Measurements from ENCODE around the gene NEDD9. TPM values are rescaled to one million over a fixed set of nuclear protein-coding genes. Genes with fewer than 3 reads are reported as not detected.

NEDD9 gene
- total RNA-seq, 1 experiment from 2014 or later = 27.8 TPM

DNA sequence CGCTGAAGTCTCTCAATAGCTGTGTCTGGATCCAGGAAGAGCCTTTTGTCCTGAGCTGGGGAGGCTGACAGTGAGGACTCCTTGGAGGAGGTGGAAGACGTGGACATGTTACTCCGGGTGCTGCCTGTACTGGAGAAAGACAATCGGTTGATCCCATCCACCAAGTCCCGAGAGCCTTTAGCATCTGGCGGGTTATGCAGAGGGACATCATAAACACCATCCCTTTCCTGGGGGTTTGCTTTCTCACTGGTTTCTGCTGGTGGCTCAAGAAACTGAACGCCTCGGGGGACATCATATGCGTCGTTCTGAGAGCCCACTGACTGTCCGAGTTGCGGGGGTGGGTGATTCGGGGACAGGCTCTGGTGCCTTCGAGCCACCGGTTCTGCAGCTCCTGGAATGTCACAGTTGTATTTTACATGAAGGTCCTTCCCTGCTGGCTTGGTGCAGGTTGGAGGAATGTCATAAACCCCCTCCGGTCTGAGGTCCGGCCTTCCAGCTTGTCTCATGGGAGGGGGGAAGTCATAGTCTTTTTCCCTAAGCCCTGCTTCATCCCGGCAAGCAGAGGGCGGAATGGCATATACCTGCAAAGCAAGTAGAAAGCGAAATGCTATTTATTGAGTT lies 41.7 kb downstream of the NEDD9 start:
- no peak overlapping the region for H3K4me3 ChIP-seq
- H3K27ac ChIP-seq = no peak overlapping the region
- peaks cover 19% of the 10 kb centered on the region for H3K4me1 ChIP-seq (replicated peaks)
- peaks cover 68% of the 10 kb centered on the region for H3K36me3 ChIP-seq
- no peaks in the 10 kb centered on the region for H3K27me3 ChIP-seq (replicated peaks)
- DNase-seq (ENCODE audit: low read depth in 1 of 2, low spot score in 2 of 2) = no peak
- no peaks in the 10 kb centered on the region for H3K9me3 ChIP-seq (replicated peaks)

DNA sequence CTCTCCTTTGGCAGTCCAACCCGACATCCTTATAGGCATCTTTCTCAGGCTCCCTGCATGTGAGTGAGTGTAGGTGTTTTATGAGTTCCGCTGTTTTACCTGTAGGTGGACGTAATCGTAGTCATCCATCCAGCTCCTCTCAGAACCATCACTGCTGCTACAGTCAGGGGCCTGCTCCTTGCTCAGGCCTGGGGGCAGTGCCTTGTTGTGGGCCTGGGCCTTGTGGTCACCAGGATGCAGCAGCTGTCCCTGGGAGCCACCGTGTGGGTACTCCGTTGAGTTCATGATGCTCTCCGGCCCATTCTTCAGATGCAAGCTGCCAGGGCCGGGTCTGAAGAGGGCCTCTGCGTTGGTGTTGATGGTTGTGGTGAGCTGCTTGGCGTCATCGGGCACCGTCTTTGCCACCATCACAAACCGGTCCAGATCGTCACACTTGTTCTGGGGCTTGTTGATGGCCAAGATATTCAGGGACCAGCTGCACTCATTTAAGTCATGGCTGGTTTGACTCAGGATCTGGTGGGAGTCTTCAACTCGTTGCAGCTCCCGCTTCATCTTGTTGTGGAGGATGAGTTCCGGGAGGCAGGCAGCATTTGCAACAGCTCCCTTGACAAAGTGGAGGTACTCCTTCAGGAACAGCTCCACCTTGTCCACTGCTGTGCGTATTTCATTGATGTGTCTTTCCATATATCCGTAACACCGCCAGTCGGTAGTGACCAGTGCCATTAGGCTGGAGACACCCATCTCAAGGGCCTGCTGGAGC lies 42.4 kb downstream of the NEDD9 start:
- DNase-seq (ENCODE audit: low read depth in 1 of 2, low spot score in 2 of 2) = no peak
- H3K27ac ChIP-seq = no peak overlapping the region
- H3K4me3 ChIP-seq = no peak overlapping the region
- H3K27me3 ChIP-seq (replicated peaks) = no peaks in the 10 kb centered on the region
- H3K36me3 ChIP-seq = peaks cover 75% of the 10 kb centered on the region
- no peaks in the 10 kb centered on the region for H3K9me3 ChIP-seq (replicated peaks)
- H3K4me1 ChIP-seq (replicated peaks) = peaks cover 12% of the 10 kb centered on the region

DNA sequence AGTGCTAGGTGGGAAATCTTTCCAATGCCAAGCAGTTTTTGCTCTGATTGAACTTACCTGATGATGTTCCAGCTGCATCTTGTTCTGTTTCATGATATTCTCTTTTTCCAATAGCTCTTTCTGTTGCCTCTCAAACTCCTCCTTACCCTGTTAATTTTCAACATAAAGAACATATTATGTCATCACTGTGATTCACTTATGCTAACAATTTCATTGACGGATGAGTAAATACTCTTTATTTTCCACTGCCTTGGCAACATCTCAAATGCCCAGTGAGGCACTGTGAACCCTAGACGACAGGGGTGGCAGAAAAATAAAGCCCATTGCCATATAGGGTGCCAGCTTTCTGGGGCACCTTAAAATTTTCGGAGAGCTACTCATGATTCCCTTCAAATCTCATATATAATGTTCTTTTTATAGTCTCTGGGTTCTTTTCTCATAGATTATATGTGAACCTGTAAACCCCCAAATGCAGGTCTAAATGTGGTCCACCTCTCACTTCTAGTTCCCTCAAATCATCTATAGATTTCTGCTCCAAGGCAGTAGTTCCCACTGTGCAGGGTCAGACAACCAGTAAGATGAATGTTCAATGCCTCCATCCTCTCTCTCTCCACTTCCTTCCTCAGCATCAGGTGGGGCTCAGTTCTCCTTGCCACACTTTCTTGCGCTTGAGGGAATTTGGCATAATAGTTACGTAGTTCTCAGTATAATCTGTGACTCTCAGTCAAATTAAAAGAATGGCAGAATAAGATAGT lies 44.1 kb downstream of the NEDD9 start:
- H3K4me3 ChIP-seq = no peak overlapping the region
- H3K36me3 ChIP-seq = peaks cover 89% of the 10 kb centered on the region
- no peak for DNase-seq (ENCODE audit: low read depth in 1 of 2, low spot score in 2 of 2)
- no peak overlapping the region for H3K27ac ChIP-seq
- no peaks in the 10 kb centered on the region for H3K9me3 ChIP-seq (replicated peaks)
- H3K27me3 ChIP-seq (replicated peaks) = no peaks in the 10 kb centered on the region
- H3K4me1 ChIP-seq (replicated peaks) = no peaks in the 10 kb centered on the region; the same call in 1 of the 2 replicates

DNA sequence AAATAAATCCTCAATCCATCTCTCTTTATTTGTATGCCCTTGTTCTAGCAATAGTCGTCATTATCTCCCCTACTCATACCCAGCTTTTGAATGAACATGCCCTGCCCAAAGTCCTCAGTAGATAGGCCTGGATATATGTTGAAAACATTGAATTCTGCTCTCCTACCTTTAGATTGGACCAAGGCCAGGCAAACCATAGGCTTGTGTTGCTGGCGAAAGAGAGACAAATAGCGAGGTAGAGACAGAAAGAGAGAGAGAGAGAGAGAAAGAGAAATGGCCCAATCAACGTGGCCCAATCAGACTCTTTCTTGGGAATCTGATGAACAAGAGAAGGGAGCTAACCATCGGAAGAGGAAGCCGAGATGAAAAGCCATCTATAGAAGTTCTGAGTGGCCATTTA lies 45.2 kb downstream of the NEDD9 start:
- no peak overlapping the region for H3K27ac ChIP-seq

DNA sequence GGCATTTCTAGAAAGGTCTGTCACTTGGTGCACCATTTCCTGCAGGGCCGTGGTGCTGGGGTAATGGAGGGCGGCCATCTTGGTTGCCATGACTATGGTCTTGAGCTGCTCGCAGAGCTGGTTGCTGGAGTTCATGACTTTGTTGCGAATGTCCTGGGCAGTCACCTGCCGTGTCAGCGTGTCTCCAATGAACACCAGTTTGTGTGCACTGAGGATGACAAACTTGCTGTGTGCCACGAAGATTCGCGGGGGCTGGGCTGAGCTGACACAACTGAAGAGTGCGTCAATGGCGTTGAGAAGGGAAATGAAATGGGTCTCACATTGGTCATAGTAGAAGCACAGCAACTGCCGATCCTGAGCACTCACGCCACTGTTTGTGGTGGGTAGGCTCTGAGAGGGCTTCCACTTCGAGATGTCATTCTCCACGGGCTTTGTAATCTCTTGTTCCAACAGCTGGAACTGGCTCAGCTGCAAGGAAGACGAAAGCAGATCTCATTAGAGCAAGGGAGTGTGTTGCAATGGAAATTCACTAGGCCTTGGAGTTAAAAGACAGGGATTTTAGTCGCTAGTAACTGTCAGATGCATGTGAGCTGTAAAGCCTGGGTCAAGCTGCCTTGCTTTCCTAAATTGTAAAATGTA lies 47.1 kb downstream of the NEDD9 start:
- Histone ChIP-seq H3K4me1 (replicated peaks) (peaks cover under 1% of the 10 kb centered on the region), H3K27me3 (replicated peaks) (no peaks in the 10 kb centered on the region), H3K9me3 (replicated peaks) (no peaks in the 10 kb centered on the region), H3K4me3 (no peak overlapping the region), H3K36me3 (peaks cover 69% of the 10 kb centered on the region), H3K27ac (no peak overlapping the region)
- no peak for DNase-seq (ENCODE audit: low read depth in 1 of 2, low spot score in 2 of 2)

More for the DNA sequence above, 45.2 kb downstream of the NEDD9 start:
- Histone ChIP-seq H3K27me3 (replicated peaks) (no peaks in the 10 kb centered on the region), H3K36me3 (peaks cover 86% of the 10 kb centered on the region), H3K4me3 (no peak overlapping the region), H3K9me3 (replicated peaks) (no peaks in the 10 kb centered on the region), H3K4me1 (replicated peaks) (no peaks in the 10 kb centered on the region; the same call in 1 of the 2 replicates)
- DNase-seq (ENCODE audit: low read depth in 1 of 2, low spot score in 2 of 2) = no peak

DNA sequence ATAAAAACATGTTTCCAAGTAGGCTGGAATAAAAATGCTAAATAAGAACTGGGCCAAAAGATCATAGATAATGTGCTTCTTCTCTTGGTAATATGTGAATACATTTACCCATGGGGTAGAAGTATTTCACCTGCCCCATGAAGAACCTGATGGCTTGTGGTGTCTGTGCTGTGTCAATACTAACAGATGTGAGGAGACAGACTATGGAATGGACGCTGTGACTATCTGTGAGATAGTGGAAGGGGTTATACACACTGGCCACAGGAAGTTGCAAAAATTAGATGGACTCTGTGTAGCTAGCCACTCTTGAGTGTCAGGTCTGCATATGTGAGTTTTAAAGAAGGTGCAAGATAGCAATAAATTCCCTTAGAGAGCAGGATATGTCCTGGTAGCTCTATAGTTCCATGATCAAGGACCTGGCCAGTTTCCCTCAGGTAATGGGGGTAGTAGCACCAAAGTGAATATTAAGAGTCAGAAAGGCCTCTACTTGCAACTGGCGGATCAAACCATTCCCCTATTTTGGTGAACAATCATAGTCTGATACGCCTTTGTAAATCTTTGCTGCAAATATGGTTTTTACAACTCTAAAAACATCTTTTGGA lies 48.6 kb downstream of the NEDD9 start:
- Histone ChIP-seq H3K4me3 (no peak overlapping the region), H3K9me3 (replicated peaks) (no peaks in the 10 kb centered on the region), H3K27ac (no peak overlapping the region), H3K27me3 (replicated peaks) (no peaks in the 10 kb centered on the region), H3K36me3 (peaks cover 55% of the 10 kb centered on the region), H3K4me1 (replicated peaks) (peaks cover 15% of the 10 kb centered on the region)
- DNase-seq (ENCODE audit: low read depth in 1 of 2, low spot score in 2 of 2) = no peak

DNA sequence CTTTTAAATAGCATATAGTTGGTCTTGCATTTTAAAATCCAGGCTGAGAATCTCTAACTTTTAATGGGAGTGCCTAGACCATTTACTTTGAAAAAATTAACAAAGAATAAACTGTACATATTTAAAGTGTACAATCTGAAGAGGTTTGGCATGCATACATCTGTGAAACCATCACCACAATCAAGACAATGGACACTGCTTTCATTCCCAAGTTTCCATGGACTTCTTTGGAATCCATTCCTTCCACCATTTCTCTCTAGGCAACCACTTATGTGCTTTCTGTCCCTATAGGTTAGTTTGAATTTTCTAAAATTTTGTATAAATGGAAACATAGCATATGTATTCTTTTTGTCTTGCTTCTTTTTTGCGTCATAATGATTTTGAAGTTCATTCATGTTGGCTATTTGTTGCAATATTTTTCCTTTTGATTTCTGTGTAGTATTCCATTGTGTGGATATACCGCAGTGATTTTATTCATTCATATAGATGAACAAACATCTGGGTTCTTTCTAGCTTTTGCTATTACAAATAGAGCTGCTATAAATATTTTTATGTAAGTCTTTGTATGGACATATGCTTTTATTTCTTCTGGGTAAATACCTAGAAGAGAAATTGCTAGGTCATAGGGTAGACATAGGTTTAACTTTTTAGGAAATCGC lies 50.9 kb downstream of the NEDD9 start:
- no peaks in the 10 kb centered on the region for H3K27me3 ChIP-seq (replicated peaks)

DNA sequence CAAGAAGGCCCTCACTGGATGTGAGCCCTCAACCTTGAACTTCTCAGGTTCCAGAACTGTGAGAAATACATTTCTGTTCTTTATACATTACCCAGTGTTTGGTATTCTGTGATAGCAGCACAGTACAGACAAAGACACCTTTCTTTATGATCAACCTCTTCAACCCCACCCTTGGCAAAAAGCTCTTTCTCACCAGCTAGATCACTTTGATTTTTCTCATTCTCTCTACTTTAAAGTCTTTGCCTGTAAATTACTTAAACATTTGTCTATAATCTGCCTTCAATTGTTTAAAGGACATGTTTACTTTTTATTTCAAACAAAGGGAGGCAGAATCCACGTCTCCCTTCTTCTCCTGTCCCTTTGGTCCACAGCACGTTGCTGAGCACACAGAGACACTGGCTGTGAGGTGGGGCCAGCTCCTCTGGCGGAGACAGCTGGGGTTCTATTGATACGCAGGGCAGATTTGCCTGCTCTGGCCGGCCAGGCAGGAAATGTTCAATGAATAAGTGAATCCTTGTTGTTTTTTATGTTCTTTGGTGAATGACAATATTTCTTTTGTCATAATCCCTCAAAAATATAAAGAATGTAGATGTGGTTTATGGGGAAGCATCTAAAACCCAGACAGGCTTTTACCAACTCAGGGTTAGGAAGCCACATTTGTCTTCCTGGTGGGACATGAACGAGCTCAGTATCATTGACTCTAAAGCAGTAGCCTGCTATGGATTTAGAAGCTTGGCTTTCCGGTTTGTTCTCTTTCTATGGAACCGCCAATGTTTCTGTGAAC lies 52.9 kb downstream of the NEDD9 start:
- H3K4me1 ChIP-seq (replicated peaks) = peaks cover 23% of the 10 kb centered on the region
- peak in 1 of 2 experiments; percentile 19 for DNase-seq (ENCODE audit: low read depth in 1 of 2, low spot score in 2 of 2)
- H3K4me3 ChIP-seq = no peak overlapping the region
- H3K36me3 ChIP-seq = peaks cover 14% of the 10 kb centered on the region
- peak overlapping the region; percentile 15; the same call in 1 of the 2 replicates for H3K27ac ChIP-seq
- H3K9me3 ChIP-seq (replicated peaks) = no peaks in the 10 kb centered on the region
- H3K27me3 ChIP-seq (replicated peaks) = no peaks in the 10 kb centered on the region

More for the DNA sequence above, 50.9 kb downstream of the NEDD9 start:
- Histone ChIP-seq H3K4me3 (no peak overlapping the region), H3K36me3 (peaks cover 32% of the 10 kb centered on the region), H3K27ac (no peak overlapping the region), H3K4me1 (replicated peaks) (peaks cover 23% of the 10 kb centered on the region), H3K9me3 (replicated peaks) (no peaks in the 10 kb centered on the region)
- DNase-seq (ENCODE audit: low read depth in 1 of 2, low spot score in 2 of 2) = no peak

DNA sequence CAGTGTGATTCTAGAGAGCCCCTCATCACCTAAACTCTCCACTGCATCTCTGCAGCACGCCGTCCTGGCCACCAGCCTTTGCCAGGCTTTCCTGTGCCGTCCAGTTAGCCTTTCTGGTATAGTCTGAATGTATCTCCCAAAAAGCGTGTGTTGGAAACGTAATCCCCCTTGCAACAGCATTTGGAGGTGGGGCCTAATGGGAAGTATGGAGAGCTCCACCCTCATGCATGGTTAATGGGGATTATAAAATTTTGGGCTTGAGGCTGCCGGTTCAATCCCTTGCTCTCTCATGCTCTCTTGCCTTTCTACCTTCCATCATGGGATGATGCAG lies 53.4 kb downstream of the NEDD9 start:
- Histone ChIP-seq H3K27me3 (replicated peaks) (no peaks in the 10 kb centered on the region), H3K4me1 (replicated peaks) (peaks cover 26% of the 10 kb centered on the region), H3K27ac (no peak overlapping the region; the same call in 1 of the 2 replicates), H3K36me3 (peaks cover 8% of the 10 kb centered on the region), H3K9me3 (replicated peaks) (no peaks in the 10 kb centered on the region), H3K4me3 (no peak overlapping the region)
- DNase-seq (ENCODE audit: low read depth in 1 of 2, low spot score in 2 of 2) = no peak

DNA sequence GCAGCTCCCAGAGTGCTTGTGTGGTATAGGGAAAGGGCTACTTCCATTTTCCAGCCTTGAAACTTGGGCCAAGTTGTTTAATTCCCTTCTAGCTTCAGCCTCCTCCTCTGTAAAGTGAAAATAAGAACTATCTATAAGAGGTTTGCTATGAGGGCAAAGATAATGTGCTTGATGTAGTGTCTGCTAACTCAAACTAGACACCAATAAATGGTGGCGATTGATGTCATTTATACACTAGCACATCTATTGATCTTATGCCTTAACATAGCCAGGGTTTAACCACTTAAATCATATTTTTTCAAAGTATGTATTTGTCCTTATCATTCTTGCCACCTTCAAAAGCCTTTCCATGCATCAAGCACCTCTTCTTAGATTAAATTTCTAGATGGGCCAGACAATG lies 55.2 kb downstream of the NEDD9 start:
- Histone ChIP-seq H3K36me3 (no peaks in the 10 kb centered on the region), H3K4me1 (replicated peaks) (peaks cover 43% of the 10 kb centered on the region), H3K4me3 (no peak overlapping the region), H3K9me3 (replicated peaks) (no peaks in the 10 kb centered on the region), H3K27ac (no peak overlapping the region), H3K27me3 (replicated peaks) (no peaks in the 10 kb centered on the region)
- DNase-seq (ENCODE audit: low read depth in 1 of 2, low spot score in 2 of 2) = no peak

DNA sequence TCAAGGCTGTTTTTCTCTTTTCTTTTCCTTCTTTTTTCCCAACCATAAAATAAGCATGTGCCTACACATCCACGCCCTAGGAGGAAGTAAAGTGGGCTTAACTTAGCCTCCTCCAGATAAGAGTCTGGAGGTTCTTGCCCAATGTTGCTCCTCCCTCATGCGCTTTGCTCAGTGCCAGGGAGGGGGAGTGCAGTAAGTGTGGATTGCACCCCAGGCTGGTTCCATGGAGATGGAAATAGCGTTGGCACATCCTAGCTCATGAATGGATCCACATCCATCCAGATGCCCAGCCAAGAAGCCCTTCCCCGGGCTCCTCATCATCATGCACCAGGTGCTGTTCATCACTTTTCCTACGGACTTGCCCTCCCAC lies 58.2 kb downstream of the NEDD9 start:
- Histone ChIP-seq H3K36me3 (no peaks in the 10 kb centered on the region), H3K27ac (no peak overlapping the region), H3K27me3 (replicated peaks) (no peaks in the 10 kb centered on the region), H3K4me1 (replicated peaks) (peaks cover 33% of the 10 kb centered on the region), H3K4me3 (no peak overlapping the region), H3K9me3 (replicated peaks) (no peaks in the 10 kb centered on the region)
- DNase-seq (ENCODE audit: low read depth in 1 of 2, low spot score in 2 of 2) = no peak

DNA sequence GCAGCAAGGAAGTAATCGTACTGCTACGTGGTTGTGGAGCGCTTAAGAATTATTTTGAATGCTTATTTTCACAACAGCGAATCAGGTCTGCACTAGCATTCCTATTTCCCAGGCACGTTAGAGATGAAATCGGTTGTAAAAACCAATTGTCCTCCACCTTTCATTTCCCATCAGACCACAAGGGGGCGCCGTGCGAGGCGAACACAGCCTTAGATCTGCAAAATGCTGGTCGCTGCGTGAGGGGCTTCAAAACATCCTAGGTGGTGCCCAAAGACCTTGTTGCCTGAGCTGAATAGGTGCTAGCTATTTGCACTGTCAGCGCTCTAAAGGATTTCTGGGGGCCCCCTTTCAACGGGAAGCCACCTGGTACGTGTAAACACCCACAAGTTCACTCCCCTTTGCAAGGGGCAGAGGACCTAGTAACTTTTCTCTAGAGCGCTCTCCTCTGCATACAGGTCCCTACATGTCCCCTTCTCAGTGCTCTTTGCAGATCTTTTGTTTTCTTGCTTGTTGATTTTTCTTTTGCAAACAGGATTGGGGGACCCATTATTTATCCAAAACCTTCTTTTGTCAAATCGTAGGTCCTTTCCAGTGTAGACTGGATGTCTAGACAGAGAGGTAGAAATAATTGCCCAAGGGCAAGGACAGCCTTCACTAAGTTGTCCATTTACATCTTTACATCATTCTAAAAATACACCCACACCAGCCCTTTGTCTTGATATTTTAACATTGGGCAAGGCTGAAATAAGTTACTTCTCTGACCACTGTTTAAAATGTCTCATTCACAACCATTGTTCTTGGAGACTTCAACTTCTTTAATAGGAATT lies 59.8 kb downstream of the NEDD9 start:
- no peak overlapping the region for H3K4me3 ChIP-seq
- peaks cover 22% of the 10 kb centered on the region for H3K4me1 ChIP-seq (replicated peaks)
- no peaks in the 10 kb centered on the region for H3K27me3 ChIP-seq (replicated peaks)
- DNase-seq (ENCODE audit: low read depth in 1 of 2, low spot score in 2 of 2) = peak; percentile 65 to 66
- H3K9me3 ChIP-seq (replicated peaks) = no peaks in the 10 kb centered on the region
- H3K27ac ChIP-seq = peak overlapping the region; percentile 55
- H3K36me3 ChIP-seq = no peaks in the 10 kb centered on the region

Data from SJSA1 (cell line).